Chondrocyte (in vitro differentiated cells): ENCODE data around the gene DDX31. TPM values are rescaled to one million over a fixed set of nuclear protein-coding genes. Genes with fewer than 3 reads are reported as not detected.

Experiments used
- DNase-seq: peaks from one replicate; pipeline ENCODE4 v3.0.0; 2021; ENCODE audit warnings: mixed read lengths, low spot score
- H3K27ac Mint-ChIP-seq: one replicate; pipeline ENCODE4 v1.8.0; 2021; ENCODE audit warnings: mild to moderate bottlenecking, moderate library complexity, mixed read lengths; ENCODE audit not compliant: unreplicated experiment
- H3K27me3 Mint-ChIP-seq: 2 replicates; pipeline ENCODE4 v1.8.0; 2021; ENCODE audit warnings: low read depth, mixed read lengths
- H3K36me3 Mint-ChIP-seq: 2 replicates; pipeline ENCODE4 v1.8.0; 2021; ENCODE audit warnings: low read depth, mixed read lengths
- H3K4me1 Mint-ChIP-seq: 2 replicates; pipeline ENCODE4 v1.8.0; 2021; ENCODE audit warnings: low read depth, mild to moderate bottlenecking, mixed read lengths
- H3K4me3 Mint-ChIP-seq: one replicate; pipeline ENCODE4 v1.8.0; 2021; ENCODE audit warnings: mild to moderate bottlenecking, moderate library complexity, mixed read lengths; ENCODE audit not compliant: unreplicated experiment
- H3K9me3 Mint-ChIP-seq: 2 replicates; pipeline ENCODE4 v1.8.0; 2021; ENCODE audit warnings: low read depth, mixed read lengths
- total RNA-seq: library from RNA; stranded (reverse); gene quantifications from 3 replicates; pipeline ENCODE4 v1.2.1, GENCODE V29; 2021
- TF ChIP-seq, protein P1 (sequence below): fragments of 200-600 bp; sonication (generic); IDR thresholded peaks from 2 replicates; pipeline ENCODE4 v1.5.0; 2021; ENCODE audit warnings: antibody characterized with exemption, mild to moderate bottlenecking, moderate library complexity

The DDX31 gene
- total RNA-seq, 1 donor from 2014 or later, result 11.9 TPM

DNA sequence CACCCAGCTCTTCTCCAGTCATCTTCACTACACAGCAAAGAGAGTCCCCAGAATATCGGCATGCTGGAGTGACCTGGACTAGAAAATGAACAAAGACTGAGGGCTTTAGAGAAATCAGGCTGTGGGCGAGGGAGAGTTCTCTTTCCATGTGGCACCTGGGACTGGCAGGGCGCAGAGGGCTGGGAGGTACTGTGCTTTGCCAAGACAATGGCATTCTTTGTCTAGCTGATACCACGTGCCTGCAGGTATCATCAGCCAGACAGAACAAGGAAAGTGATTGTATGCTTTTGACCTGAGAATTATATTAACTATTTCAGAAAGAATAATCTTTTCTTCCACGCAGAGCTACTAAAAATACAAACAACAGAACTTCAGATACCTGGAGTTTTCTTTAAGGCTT, 30.5 kb downstream of the DDX31 start:
- TF ChIP-seq, protein P1, sequence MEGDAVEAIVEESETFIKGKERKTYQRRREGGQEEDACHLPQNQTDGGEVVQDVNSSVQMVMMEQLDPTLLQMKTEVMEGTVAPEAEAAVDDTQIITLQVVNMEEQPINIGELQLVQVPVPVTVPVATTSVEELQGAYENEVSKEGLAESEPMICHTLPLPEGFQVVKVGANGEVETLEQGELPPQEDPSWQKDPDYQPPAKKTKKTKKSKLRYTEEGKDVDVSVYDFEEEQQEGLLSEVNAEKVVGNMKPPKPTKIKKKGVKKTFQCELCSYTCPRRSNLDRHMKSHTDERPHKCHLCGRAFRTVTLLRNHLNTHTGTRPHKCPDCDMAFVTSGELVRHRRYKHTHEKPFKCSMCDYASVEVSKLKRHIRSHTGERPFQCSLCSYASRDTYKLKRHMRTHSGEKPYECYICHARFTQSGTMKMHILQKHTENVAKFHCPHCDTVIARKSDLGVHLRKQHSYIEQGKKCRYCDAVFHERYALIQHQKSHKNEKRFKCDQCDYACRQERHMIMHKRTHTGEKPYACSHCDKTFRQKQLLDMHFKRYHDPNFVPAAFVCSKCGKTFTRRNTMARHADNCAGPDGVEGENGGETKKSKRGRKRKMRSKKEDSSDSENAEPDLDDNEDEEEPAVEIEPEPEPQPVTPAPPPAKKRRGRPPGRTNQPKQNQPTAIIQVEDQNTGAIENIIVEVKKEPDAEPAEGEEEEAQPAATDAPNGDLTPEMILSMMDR, result no peak
- DNase-seq, result no peak
- Mint-ChIP-seq H3K4me1 (no peaks in the 10 kb centered on the region), H3K9me3 (no peaks in the 10 kb centered on the region), H3K36me3 (peaks cover 35% of the 10 kb centered on the region), H3K27me3 (no peaks in the 10 kb centered on the region), H3K27ac (no peak overlapping the region), H3K4me3 (no peak overlapping the region)

DNA sequence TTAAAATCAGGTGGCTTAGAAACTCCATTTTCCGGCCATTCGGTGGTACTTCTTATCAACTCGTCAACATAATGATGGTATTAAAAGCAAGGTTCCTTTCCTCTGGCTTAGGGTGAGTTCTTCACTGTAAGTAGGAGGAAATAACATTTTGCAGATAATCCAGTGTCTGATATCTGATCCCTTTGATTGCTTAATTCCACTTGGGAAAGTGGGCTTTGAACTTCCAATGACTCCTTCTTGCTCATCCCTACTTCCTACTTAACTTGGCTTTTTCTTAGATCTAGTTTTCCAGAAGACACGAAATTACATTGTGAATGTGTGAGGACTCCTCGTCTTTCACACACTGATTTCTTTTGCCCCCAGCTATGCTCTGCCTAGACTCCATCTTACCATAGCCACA, 31.5 kb downstream of the DDX31 start:
- no peak for DNase-seq
- Mint-ChIP-seq H3K4me1 (no peaks in the 10 kb centered on the region), H3K27ac (no peak overlapping the region), H3K9me3 (no peaks in the 10 kb centered on the region), H3K4me3 (no peak overlapping the region), H3K36me3 (peaks cover 31% of the 10 kb centered on the region), H3K27me3 (no peaks in the 10 kb centered on the region)
- TF ChIP-seq, protein P1, result no peak

DNA sequence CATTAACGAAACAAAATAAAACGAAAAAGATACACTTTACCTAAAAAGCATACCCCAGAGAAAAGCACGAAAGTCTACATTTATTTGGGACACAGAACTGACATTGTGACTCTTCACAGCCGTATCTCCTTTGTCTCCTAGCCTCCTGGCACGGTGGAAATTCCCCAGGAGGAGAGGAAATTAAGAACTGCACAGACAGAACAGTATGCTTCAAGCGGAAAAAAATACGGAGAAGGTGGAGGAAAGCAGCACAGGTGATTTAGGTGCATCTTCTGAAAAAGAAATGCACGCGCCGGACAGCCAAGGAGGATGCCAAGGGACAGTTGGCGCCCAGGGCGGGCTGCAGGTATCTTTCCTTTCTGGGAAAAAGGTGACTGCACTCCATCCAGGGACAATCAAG, 32.0 kb downstream of the DDX31 start:
- Mint-ChIP-seq H3K4me1 (no peaks in the 10 kb centered on the region), H3K27me3 (no peaks in the 10 kb centered on the region), H3K36me3 (peaks cover 29% of the 10 kb centered on the region), H3K9me3 (no peaks in the 10 kb centered on the region), H3K27ac (no peak overlapping the region), H3K4me3 (no peak overlapping the region)
- no peak for DNase-seq
- TF ChIP-seq, protein P1, result no peak

- Mint-ChIP-seq H3K4me3 (no peak overlapping the region), H3K36me3 (peaks cover 29% of the 10 kb centered on the region), H3K27me3 (no peaks in the 10 kb centered on the region), H3K27ac (no peak overlapping the region), H3K9me3 (no peaks in the 10 kb centered on the region), H3K4me1 (no peaks in the 10 kb centered on the region)
- no peak for DNase-seq
- TF ChIP-seq, protein P1, result no peak
These were observed 32.4 kb downstream of the DDX31 start for GRCh38 chr9:132637351-132637750.

DNA sequence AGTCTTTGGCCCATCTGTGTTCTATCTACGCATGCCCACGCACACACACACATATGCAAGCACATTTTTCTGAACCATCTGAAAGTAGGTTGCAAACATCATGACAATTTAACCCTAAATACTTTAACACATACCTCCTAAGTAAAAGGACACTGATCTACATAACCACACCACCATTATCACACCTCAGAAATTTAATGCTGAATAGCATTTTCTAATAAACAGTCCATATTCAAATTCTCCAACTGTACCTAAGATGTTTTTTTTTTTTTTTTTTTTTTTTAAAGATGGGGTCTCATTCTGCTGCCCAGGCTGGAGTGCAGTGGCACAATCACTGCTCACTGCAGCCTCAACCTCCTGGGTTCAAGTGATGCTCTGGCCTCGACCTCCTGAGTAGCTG, 35.5 kb downstream of the DDX31 start:
- Mint-ChIP-seq H3K4me3 (no peak overlapping the region), H3K4me1 (peaks cover 6% of the 10 kb centered on the region), H3K27me3 (no peaks in the 10 kb centered on the region), H3K36me3 (peaks cover 37% of the 10 kb centered on the region), H3K9me3 (no peaks in the 10 kb centered on the region), H3K27ac (no peak overlapping the region)
- DNase-seq, result no peak
- TF ChIP-seq, protein P1, result no peak
